Measurements from ENCODE around the gene PLLP. TPM values are rescaled to one million over a fixed set of nuclear protein-coding genes. Genes with fewer than 3 reads are reported as not detected.
"Not testable (repeated sequence)": the region's sequence is repeated elsewhere in the genome, so short reads cannot be mapped to it uniquely, and the experiment has no call there.

The PLLP gene
- polyA plus RNA-seq, 1 donor from 2014 or later = not detected

DNA sequence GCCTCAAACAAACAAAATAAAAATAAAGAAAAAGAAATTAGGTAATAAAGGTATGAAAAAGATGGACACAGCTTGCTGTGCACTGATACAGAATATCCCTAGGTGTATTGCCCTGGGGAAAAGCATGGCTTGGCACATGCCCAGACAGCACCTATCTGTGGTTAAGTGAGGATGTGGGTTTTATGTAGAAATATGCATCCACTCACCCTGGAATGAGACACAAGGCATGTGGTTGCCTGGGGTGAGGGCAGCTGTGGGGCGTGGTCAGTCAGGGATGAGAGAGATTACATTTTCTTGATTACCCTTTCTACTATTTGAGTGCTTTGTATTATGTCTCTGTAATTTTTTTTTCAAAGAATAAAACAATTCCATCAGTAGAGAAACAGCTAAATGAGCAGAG is 6.9 kb downstream of the PLLP start:
- no peak overlapping the region for H3K4me3 ChIP-seq (ENCODE audit: low read length)
- no peaks in the 10 kb centered on the region for H4K20me1 ChIP-seq (ENCODE audit: insufficient read depth)
- no peak overlapping the region for H2AFZ ChIP-seq (ENCODE audit: low read depth, low read length)
- H3K36me3 ChIP-seq (ENCODE audit: insufficient read depth, low read length) = no peaks in the 10 kb centered on the region
- H3F3A ChIP-seq (ENCODE audit: insufficient read depth, low read length, poor library complexity, severe bottlenecking) = no peaks in the 10 kb centered on the region
- no peak overlapping the region for H3K9ac ChIP-seq (ENCODE audit: low read length)
- no peak overlapping the region for H3K27ac ChIP-seq (ENCODE audit: low read length)
- no peak overlapping the region for H3K4me2 ChIP-seq (ENCODE audit: low read length)
- H3K9me2 ChIP-seq (ENCODE audit: insufficient read depth, low read length) = no peaks in the 10 kb centered on the region
- H3K27me3 ChIP-seq (ENCODE audit: insufficient read depth, low read depth, low read length) = peaks cover 3% of the 10 kb centered on the region
- no peaks in the 10 kb centered on the region for H3K9me3 ChIP-seq (ENCODE audit: low read length)
- H3K79me2 ChIP-seq (replicated peaks; ENCODE audit: insufficient read depth, low read length) = no peaks in the 10 kb centered on the region
- TF ChIP-seq MXI1 (conservative IDR thresholded peaks at IDR 0.05; ENCODE audit: poor library complexity, severe bottlenecking) (no peak), EZH2 (IDR thresholded peaks at IDR 0.05; ENCODE audit: borderline replicate concordance, insufficient read depth, low read length, poor library complexity, severe bottlenecking) (no peak), EP300 (conservative IDR thresholded peaks at IDR 0.05; ENCODE audit: poor library complexity, severe bottlenecking) (no peak), POLR2AphosphoS5 (IDR thresholded peaks at IDR 0.05) (no peak), SMC3 (conservative IDR thresholded peaks at IDR 0.05; ENCODE audit: poor library complexity) (no peak), TAF1 (IDR thresholded peaks at IDR 0.05; ENCODE audit: low read depth) (no peak), RAD21 (conservative IDR thresholded peaks at IDR 0.05) (no peak)
- TF ChIP-seq, protein P1, sequence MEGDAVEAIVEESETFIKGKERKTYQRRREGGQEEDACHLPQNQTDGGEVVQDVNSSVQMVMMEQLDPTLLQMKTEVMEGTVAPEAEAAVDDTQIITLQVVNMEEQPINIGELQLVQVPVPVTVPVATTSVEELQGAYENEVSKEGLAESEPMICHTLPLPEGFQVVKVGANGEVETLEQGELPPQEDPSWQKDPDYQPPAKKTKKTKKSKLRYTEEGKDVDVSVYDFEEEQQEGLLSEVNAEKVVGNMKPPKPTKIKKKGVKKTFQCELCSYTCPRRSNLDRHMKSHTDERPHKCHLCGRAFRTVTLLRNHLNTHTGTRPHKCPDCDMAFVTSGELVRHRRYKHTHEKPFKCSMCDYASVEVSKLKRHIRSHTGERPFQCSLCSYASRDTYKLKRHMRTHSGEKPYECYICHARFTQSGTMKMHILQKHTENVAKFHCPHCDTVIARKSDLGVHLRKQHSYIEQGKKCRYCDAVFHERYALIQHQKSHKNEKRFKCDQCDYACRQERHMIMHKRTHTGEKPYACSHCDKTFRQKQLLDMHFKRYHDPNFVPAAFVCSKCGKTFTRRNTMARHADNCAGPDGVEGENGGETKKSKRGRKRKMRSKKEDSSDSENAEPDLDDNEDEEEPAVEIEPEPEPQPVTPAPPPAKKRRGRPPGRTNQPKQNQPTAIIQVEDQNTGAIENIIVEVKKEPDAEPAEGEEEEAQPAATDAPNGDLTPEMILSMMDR (IDR thresholded peaks at IDR 0.05; ENCODE audit: poor library complexity, severe bottlenecking) = no peak
- TF ChIP-seq, protein P2, sequence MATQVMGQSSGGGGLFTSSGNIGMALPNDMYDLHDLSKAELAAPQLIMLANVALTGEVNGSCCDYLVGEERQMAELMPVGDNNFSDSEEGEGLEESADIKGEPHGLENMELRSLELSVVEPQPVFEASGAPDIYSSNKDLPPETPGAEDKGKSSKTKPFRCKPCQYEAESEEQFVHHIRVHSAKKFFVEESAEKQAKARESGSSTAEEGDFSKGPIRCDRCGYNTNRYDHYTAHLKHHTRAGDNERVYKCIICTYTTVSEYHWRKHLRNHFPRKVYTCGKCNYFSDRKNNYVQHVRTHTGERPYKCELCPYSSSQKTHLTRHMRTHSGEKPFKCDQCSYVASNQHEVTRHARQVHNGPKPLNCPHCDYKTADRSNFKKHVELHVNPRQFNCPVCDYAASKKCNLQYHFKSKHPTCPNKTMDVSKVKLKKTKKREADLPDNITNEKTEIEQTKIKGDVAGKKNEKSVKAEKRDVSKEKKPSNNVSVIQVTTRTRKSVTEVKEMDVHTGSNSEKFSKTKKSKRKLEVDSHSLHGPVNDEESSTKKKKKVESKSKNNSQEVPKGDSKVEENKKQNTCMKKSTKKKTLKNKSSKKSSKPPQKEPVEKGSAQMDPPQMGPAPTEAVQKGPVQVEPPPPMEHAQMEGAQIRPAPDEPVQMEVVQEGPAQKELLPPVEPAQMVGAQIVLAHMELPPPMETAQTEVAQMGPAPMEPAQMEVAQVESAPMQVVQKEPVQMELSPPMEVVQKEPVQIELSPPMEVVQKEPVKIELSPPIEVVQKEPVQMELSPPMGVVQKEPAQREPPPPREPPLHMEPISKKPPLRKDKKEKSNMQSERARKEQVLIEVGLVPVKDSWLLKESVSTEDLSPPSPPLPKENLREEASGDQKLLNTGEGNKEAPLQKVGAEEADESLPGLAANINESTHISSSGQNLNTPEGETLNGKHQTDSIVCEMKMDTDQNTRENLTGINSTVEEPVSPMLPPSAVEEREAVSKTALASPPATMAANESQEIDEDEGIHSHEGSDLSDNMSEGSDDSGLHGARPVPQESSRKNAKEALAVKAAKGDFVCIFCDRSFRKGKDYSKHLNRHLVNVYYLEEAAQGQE (IDR thresholded peaks at IDR 0.05; ENCODE audit: borderline replicate concordance) = no peak

DNA sequence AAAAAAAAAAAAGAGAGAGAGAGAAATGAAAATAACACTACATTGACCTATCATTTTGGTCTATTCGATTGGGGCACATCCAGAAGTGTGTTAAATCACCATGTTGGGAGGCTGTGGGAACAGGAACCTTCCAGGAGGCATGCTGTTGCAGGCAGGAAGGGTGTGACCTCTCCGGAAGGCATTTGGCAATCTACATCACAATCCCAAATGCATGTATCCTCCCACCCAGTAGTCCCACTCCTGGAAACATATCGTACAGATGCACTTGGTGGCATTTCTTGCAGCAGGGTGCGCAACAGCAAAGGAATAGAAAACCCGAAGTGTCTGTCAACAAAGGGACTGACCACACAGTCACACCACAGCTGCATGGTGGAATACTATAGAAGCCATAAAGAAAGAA is 7.9 kb downstream of the PLLP start:
- no peak overlapping the region for H3K4me2 ChIP-seq (ENCODE audit: low read length)
- H3K27ac ChIP-seq (ENCODE audit: low read length) = no peak overlapping the region
- no peaks in the 10 kb centered on the region for H3K79me2 ChIP-seq (replicated peaks; ENCODE audit: insufficient read depth, low read length)
- no peaks in the 10 kb centered on the region for H3K9me2 ChIP-seq (ENCODE audit: insufficient read depth, low read length)
- no peak overlapping the region for H3K4me3 ChIP-seq (ENCODE audit: low read length)
- H3F3A ChIP-seq (ENCODE audit: insufficient read depth, low read length, poor library complexity, severe bottlenecking) = no peaks in the 10 kb centered on the region
- no peaks in the 10 kb centered on the region for H4K20me1 ChIP-seq (ENCODE audit: insufficient read depth)
- no peaks in the 10 kb centered on the region for H3K27me3 ChIP-seq (ENCODE audit: insufficient read depth, low read depth, low read length)
- TF ChIP-seq, protein P2 (IDR thresholded peaks at IDR 0.05; ENCODE audit: borderline replicate concordance) = no peak
- TF ChIP-seq POLR2AphosphoS5 (IDR thresholded peaks at IDR 0.05) (no peak), MXI1 (conservative IDR thresholded peaks at IDR 0.05; ENCODE audit: poor library complexity, severe bottlenecking) (no peak), EZH2 (IDR thresholded peaks at IDR 0.05; ENCODE audit: borderline replicate concordance, insufficient read depth, low read length, poor library complexity, severe bottlenecking) (no peak), RAD21 (conservative IDR thresholded peaks at IDR 0.05) (no peak), SMC3 (conservative IDR thresholded peaks at IDR 0.05; ENCODE audit: poor library complexity) (no peak), TAF1 (IDR thresholded peaks at IDR 0.05; ENCODE audit: low read depth) (no peak), EP300 (conservative IDR thresholded peaks at IDR 0.05; ENCODE audit: poor library complexity, severe bottlenecking) (no peak)
- TF ChIP-seq, protein P1 (IDR thresholded peaks at IDR 0.05; ENCODE audit: poor library complexity, severe bottlenecking) = no peak
- H3K36me3 ChIP-seq (ENCODE audit: insufficient read depth, low read length) = no peaks in the 10 kb centered on the region
- H3K9ac ChIP-seq (ENCODE audit: low read length) = no peak overlapping the region
- H3K9me3 ChIP-seq (ENCODE audit: low read length) = no peaks in the 10 kb centered on the region
- H2AFZ ChIP-seq (ENCODE audit: low read depth, low read length) = no peak overlapping the region

DNA sequence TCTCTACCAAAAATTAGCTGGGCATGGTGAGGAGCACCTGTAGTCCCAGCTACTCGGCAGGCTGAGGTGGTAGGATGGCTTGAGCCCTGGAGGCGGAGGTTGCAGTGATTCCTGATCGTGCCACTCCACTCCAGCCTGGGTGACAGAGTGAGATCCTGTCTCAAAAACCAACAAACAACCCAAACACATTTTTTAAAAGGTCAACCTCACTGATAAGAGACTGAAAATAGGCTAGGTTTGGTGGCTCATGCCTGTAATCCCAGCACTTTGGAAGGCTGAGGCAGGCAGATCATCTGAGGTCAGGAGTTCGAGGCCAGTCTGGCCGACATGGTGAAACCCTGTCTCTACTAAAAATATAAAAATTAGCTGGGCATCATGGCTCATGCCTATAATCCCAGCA is 8.5 kb downstream of the PLLP start:
- not testable (repeated sequence) for H3K9me3 ChIP-seq (ENCODE audit: low read length); H3K36me3 ChIP-seq (ENCODE audit: insufficient read depth, low read length); H3K79me2 ChIP-seq (replicated peaks; ENCODE audit: insufficient read depth, low read length); H3K27me3 ChIP-seq (ENCODE audit: insufficient read depth, low read depth, low read length); H3K4me3 ChIP-seq (ENCODE audit: low read length); H3F3A ChIP-seq (ENCODE audit: insufficient read depth, low read length, poor library complexity, severe bottlenecking); H3K4me2 ChIP-seq (ENCODE audit: low read length); H3K9ac ChIP-seq (ENCODE audit: low read length); H3K27ac ChIP-seq (ENCODE audit: low read length); H3K9me2 ChIP-seq (ENCODE audit: insufficient read depth, low read length); H2AFZ ChIP-seq (ENCODE audit: low read depth, low read length); H4K20me1 ChIP-seq (ENCODE audit: insufficient read depth)

All from neural cell (in vitro differentiated cells).